Liver (tissue), 3 donors: ENCODE results near the gene CZIB.

Experiments used
- EGR1 ChIP-seq, 2 donors: IDR thresholded peaks; 2 replicates each; pipeline ENCODE4 v1.6.1; 2016 to 2018; ENCODE audit warnings: antibody characterized with exemption in 2 of 2, low read depth in 2 of 2
- FOXA1 ChIP-seq: IDR thresholded peaks from 2 replicates; pipeline ENCODE4 v1.6.1; 2016; ENCODE audit warnings: antibody characterized with exemption
- GABPA ChIP-seq, 2 donors: IDR thresholded peaks in 1 of 2; conservative IDR thresholded peaks in 1 of 2; 2 replicates each; pipeline ENCODE4 v1.6.1; 2016; ENCODE audit warnings: antibody characterized with exemption in 2 of 2, mild to moderate bottlenecking in 1 of 2, moderate library complexity in 1 of 2
- RAD21 ChIP-seq, 2 donors: IDR thresholded peaks; 2 replicates each; pipeline ENCODE4 v1.6.1; 2016; ENCODE audit warnings: antibody characterized with exemption in 2 of 2, mild to moderate bottlenecking in 2 of 2
- RXRA ChIP-seq, 2 donors: IDR thresholded peaks; 2 replicates each; pipeline ENCODE4 v1.6.1; 2017 to 2018; ENCODE audit warnings: antibody characterized with exemption in 2 of 2, mild to moderate bottlenecking in 1 of 2
- SP1 ChIP-seq: IDR thresholded peaks from 2 replicates; pipeline ENCODE4 v1.6.1; 2018; ENCODE audit warnings: antibody characterized with exemption, mild to moderate bottlenecking
- TAF1 ChIP-seq: conservative IDR thresholded peaks from 2 replicates; pipeline ENCODE4 v1.6.1; 2016; ENCODE audit warnings: antibody characterized with exemption, mild to moderate bottlenecking
- YY1 ChIP-seq: IDR thresholded peaks from 2 replicates; pipeline ENCODE4 v1.6.1; 2016; ENCODE audit warnings: antibody characterized with exemption, mild to moderate bottlenecking
- TF ChIP-seq, protein P1 (sequence below): fragments of 150-350 bp; IDR thresholded peaks from 2 replicates; pipeline ENCODE4 v1.5.1; 2017; ENCODE audit warnings: improper control_type of control experiment, low read depth, low read length; ENCODE audit not compliant: missing input control
- TF ChIP-seq, protein P2 (sequence below): IDR thresholded peaks from 2 replicates; pipeline ENCODE4 v1.6.1; 2016; ENCODE audit warnings: antibody characterized with exemption, mild to moderate bottlenecking
- TF ChIP-seq, protein P3 (sequence below): IDR thresholded peaks from 2 replicates; pipeline ENCODE4 v1.6.1; 2016; ENCODE audit warnings: antibody characterized with exemption
- donor health status: healthy.
- donor health status: healthy.

DNA sequence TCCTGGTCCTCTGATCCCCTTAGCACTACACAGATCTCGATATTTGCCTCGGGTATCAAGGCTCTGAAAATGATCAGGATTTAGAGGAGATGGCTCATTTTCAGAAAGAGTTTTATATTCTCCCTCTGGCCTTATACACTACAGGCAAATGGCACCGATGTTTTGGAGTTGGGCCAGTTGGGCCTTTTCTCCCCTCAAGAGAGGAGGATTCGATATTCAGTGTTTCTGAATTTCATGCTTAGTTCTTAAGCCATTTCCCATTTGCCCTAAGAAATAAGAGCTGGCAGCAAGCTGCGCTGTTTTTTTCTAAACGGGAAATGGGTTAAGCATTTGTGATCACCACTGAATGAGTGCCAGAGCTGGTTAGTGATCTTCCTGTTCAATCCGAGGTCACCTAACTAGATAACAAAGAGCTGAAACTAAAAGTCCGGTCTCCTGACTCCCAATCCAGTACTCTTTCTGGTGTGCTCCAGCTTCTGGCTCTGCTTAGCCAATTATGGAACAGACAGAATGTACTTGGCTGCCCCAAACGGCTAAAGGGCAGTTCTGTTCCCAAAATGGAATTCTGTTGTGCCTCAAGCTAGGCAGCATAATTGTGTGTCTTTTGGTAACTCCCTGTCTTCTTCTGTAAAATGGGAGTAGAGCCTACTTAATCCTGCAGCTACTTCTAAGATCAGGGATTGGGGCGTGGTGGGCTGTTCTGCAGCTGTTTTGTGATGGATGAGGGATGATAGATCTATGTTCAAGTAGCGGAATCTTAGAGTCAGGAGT, 25.0 kb downstream of the CZIB start:
- TF ChIP-seq RXRA (IDR thresholded peaks at IDR 0.05) (peak; percentile 42 to 81), TAF1 (no peak), YY1 (peak; percentile 72), FOXA1 (no peak), EGR1 (IDR thresholded peaks at IDR 0.05; ENCODE audit: low read depth in 2 of 2) (peak in 1 of 2 donors; percentile 54), RAD21 (IDR thresholded peaks at IDR 0.05) (peak; percentile 13 to 23), GABPA (IDR thresholded peaks at IDR 0.05 in 1 of 2, conservative IDR thresholded peaks at IDR 0.05 in 1 of 2) (peak in 1 of 2 donors; percentile 40), SP1 (peak; percentile 48)
- TF ChIP-seq, protein P1, sequence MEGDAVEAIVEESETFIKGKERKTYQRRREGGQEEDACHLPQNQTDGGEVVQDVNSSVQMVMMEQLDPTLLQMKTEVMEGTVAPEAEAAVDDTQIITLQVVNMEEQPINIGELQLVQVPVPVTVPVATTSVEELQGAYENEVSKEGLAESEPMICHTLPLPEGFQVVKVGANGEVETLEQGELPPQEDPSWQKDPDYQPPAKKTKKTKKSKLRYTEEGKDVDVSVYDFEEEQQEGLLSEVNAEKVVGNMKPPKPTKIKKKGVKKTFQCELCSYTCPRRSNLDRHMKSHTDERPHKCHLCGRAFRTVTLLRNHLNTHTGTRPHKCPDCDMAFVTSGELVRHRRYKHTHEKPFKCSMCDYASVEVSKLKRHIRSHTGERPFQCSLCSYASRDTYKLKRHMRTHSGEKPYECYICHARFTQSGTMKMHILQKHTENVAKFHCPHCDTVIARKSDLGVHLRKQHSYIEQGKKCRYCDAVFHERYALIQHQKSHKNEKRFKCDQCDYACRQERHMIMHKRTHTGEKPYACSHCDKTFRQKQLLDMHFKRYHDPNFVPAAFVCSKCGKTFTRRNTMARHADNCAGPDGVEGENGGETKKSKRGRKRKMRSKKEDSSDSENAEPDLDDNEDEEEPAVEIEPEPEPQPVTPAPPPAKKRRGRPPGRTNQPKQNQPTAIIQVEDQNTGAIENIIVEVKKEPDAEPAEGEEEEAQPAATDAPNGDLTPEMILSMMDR = no peak
- TF ChIP-seq, protein P2, sequence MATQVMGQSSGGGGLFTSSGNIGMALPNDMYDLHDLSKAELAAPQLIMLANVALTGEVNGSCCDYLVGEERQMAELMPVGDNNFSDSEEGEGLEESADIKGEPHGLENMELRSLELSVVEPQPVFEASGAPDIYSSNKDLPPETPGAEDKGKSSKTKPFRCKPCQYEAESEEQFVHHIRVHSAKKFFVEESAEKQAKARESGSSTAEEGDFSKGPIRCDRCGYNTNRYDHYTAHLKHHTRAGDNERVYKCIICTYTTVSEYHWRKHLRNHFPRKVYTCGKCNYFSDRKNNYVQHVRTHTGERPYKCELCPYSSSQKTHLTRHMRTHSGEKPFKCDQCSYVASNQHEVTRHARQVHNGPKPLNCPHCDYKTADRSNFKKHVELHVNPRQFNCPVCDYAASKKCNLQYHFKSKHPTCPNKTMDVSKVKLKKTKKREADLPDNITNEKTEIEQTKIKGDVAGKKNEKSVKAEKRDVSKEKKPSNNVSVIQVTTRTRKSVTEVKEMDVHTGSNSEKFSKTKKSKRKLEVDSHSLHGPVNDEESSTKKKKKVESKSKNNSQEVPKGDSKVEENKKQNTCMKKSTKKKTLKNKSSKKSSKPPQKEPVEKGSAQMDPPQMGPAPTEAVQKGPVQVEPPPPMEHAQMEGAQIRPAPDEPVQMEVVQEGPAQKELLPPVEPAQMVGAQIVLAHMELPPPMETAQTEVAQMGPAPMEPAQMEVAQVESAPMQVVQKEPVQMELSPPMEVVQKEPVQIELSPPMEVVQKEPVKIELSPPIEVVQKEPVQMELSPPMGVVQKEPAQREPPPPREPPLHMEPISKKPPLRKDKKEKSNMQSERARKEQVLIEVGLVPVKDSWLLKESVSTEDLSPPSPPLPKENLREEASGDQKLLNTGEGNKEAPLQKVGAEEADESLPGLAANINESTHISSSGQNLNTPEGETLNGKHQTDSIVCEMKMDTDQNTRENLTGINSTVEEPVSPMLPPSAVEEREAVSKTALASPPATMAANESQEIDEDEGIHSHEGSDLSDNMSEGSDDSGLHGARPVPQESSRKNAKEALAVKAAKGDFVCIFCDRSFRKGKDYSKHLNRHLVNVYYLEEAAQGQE = peak; percentile 55
- TF ChIP-seq, protein P3, sequence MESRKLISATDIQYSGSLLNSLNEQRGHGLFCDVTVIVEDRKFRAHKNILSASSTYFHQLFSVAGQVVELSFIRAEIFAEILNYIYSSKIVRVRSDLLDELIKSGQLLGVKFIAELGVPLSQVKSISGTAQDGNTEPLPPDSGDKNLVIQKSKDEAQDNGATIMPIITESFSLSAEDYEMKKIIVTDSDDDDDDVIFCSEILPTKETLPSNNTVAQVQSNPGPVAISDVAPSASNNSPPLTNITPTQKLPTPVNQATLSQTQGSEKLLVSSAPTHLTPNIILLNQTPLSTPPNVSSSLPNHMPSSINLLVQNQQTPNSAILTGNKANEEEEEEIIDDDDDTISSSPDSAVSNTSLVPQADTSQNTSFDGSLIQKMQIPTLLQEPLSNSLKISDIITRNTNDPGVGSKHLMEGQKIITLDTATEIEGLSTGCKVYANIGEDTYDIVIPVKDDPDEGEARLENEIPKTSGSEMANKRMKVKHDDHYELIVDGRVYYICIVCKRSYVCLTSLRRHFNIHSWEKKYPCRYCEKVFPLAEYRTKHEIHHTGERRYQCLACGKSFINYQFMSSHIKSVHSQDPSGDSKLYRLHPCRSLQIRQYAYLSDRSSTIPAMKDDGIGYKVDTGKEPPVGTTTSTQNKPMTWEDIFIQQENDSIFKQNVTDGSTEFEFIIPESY = peak; percentile 67
